ENCODE measurements around the gene ZFYVE26. TPM values are rescaled to one million over a fixed set of nuclear protein-coding genes. Genes with fewer than 3 reads are reported as not detected.
"Not testable (repeated sequence)": the region's sequence is repeated elsewhere in the genome, so short reads cannot be mapped to it uniquely, and the experiment has no call there.

The ZFYVE26 gene
- total and polyA plus RNA-seq, 4 donors, result 14.0 to 20.3 (median 15.5) TPM

- Histone ChIP-seq H3K4me3 (ENCODE audit: low read depth, low read length) (no peak overlapping the region), H3K27me3 (ENCODE audit: control insufficient read depth, insufficient read depth, low read length) (no peaks in the 10 kb centered on the region), H3K9me3 (ENCODE audit: control insufficient read depth, insufficient read depth, low read length) (no peaks in the 10 kb centered on the region), H3K36me3 (ENCODE audit: control insufficient read depth, insufficient read depth, low read length) (no peaks in the 10 kb centered on the region), H3K4me1 (ENCODE audit: control insufficient read depth, insufficient read depth, low read length) (peaks cover 6% of the 10 kb centered on the region), H3K27ac (ENCODE audit: low read depth, low read length) (no peak overlapping the region)
- no CpG with 5 or more reads among the region's 2 CpGs for WGBS (ENCODE audit: insufficient coverage)
- no peak for DNase-seq (ENCODE audit: low read depth in 4 of 6, low spot score in 6 of 6)
These were observed 96.5 kb downstream of the ZFYVE26 start for GRCh38 chr14:67719866-67720265.

- H3K4me3 ChIP-seq (ENCODE audit: low read depth, low read length); DNase-seq (ENCODE audit: low read depth in 4 of 6, low spot score in 6 of 6); H3K9me3 ChIP-seq (ENCODE audit: control insufficient read depth, insufficient read depth, low read length); H3K4me1 ChIP-seq (ENCODE audit: control insufficient read depth, insufficient read depth, low read length); H3K27ac ChIP-seq (ENCODE audit: low read depth, low read length); H3K27me3 ChIP-seq (ENCODE audit: control insufficient read depth, insufficient read depth, low read length); H3K36me3 ChIP-seq (ENCODE audit: control insufficient read depth, insufficient read depth, low read length): not testable (repeated sequence)
- WGBS (ENCODE audit: insufficient coverage), result no CpG with 5 or more reads among the region's 3 CpGs
These were observed 97.0 kb downstream of the ZFYVE26 start for GRCh38 chr14:67719385-67719784.

DNA sequence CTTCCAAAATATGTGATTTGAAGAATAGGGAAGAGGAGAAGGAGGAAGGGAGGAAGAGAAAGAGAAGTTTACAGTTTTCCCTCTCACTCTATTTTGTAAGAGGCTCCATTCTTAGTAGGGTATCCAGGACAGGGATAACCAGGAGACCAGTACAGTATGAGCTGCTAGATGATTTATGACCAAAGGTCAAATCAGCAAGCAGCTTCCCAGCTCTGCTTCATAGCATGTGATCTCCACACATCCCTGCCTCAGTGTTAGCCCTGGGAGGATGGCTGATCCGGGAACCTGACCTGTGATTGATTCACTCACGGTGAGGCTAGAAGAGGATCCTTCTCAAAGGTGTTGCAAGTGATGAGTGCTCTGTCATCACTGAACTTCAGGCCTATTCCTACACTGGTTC is 98.1 kb downstream of the ZFYVE26 start:
- 83% methylated on average over 1 of the region's 2 CpGs for WGBS (ENCODE audit: insufficient coverage)

GRCh38 chr14:67717048-67717447 is 99.3 kb downstream of the ZFYVE26 start:
- WGBS (ENCODE audit: insufficient coverage), result no CpG with 5 or more reads among the region's 1 CpG
- Histone ChIP-seq H3K4me1 (ENCODE audit: control insufficient read depth, insufficient read depth, low read length) (no peaks in the 10 kb centered on the region), H3K27me3 (ENCODE audit: control insufficient read depth, insufficient read depth, low read length) (no peaks in the 10 kb centered on the region), H3K36me3 (ENCODE audit: control insufficient read depth, insufficient read depth, low read length) (no peaks in the 10 kb centered on the region), H3K4me3 (ENCODE audit: low read depth, low read length) (no peak overlapping the region), H3K27ac (ENCODE audit: low read depth, low read length) (no peak overlapping the region), H3K9me3 (ENCODE audit: control insufficient read depth, insufficient read depth, low read length) (no peaks in the 10 kb centered on the region)
- no peak for DNase-seq (ENCODE audit: low read depth in 4 of 6, low spot score in 6 of 6)

More for the DNA sequence above, 98.1 kb downstream of the ZFYVE26 start:
- Histone ChIP-seq H3K4me1 (ENCODE audit: control insufficient read depth, insufficient read depth, low read length) (peaks cover 6% of the 10 kb centered on the region), H3K27me3 (ENCODE audit: control insufficient read depth, insufficient read depth, low read length) (no peaks in the 10 kb centered on the region), H3K9me3 (ENCODE audit: control insufficient read depth, insufficient read depth, low read length) (no peaks in the 10 kb centered on the region), H3K27ac (ENCODE audit: low read depth, low read length) (no peak overlapping the region), H3K4me3 (ENCODE audit: low read depth, low read length) (no peak overlapping the region), H3K36me3 (ENCODE audit: control insufficient read depth, insufficient read depth, low read length) (no peaks in the 10 kb centered on the region)
- DNase-seq (ENCODE audit: low read depth in 4 of 6, low spot score in 6 of 6), result no peak

DNA sequence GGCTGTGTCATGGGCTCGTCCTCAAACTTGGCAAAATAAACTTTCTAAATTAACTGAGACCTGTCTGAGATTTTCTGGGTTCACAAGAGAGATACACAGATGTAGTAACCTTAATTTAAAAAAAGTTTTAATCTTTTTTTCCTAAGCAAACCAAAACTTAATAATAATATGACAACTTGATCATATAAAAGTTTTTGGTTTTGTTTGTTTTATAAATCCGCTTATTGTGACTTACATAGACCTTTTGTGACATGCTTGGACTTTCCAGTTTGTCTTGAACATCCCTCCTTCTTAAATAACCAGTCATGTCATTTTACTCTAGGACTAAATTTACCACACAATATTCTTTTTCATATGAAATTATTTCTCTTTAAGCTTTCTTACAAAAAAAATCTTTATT is 106.2 kb downstream of the ZFYVE26 start:
- peaks cover 4% of the 10 kb centered on the region for H3K9me3 ChIP-seq (ENCODE audit: control insufficient read depth, insufficient read depth, low read length)
- no peak overlapping the region for H3K4me3 ChIP-seq (ENCODE audit: low read depth, low read length)
- no peak for DNase-seq (ENCODE audit: low read depth in 4 of 6, low spot score in 6 of 6)
- H3K4me1 ChIP-seq (ENCODE audit: control insufficient read depth, insufficient read depth, low read length), result no peaks in the 10 kb centered on the region
- H3K36me3 ChIP-seq (ENCODE audit: control insufficient read depth, insufficient read depth, low read length), result no peaks in the 10 kb centered on the region
- H3K27me3 ChIP-seq (ENCODE audit: control insufficient read depth, insufficient read depth, low read length), result no peaks in the 10 kb centered on the region
- no peak overlapping the region for H3K27ac ChIP-seq (ENCODE audit: low read depth, low read length)
- no CpG with 5 or more reads among the region's 2 CpGs for WGBS (ENCODE audit: insufficient coverage)

DNA sequence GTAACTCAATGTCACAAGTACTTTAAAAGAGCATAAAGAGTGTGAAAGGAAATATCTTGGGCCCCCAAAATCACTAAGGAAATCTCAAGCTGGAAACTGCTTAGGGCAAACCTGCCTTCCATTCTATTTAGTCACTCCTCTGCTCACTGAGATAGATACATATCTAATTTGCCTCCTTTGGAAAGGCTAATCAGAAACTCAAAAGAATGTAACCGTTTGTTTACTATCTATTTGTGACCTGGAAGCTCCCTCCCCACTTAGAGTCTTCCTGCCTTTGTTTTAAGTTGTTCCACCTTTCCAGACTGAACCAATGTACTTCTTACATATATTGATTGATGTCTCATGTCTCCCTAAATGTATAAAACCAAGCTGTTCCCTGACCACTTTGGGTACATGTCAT is 106.6 kb downstream of the ZFYVE26 start:
- not testable (repeated sequence) for H3K4me3 ChIP-seq (ENCODE audit: low read depth, low read length); H3K9me3 ChIP-seq (ENCODE audit: control insufficient read depth, insufficient read depth, low read length); H3K27ac ChIP-seq (ENCODE audit: low read depth, low read length); H3K4me1 ChIP-seq (ENCODE audit: control insufficient read depth, insufficient read depth, low read length); H3K36me3 ChIP-seq (ENCODE audit: control insufficient read depth, insufficient read depth, low read length); H3K27me3 ChIP-seq (ENCODE audit: control insufficient read depth, insufficient read depth, low read length); DNase-seq (ENCODE audit: low read depth in 4 of 6, low spot score in 6 of 6)
- WGBS (ENCODE audit: insufficient coverage), result no CpG with 5 or more reads among the region's 1 CpG

GRCh38 chr14:67709346-67709745 is 107.0 kb downstream of the ZFYVE26 start:
- not testable (repeated sequence) for H3K4me1 ChIP-seq (ENCODE audit: control insufficient read depth, insufficient read depth, low read length); H3K9me3 ChIP-seq (ENCODE audit: control insufficient read depth, insufficient read depth, low read length); DNase-seq (ENCODE audit: low read depth in 4 of 6, low spot score in 6 of 6); H3K27me3 ChIP-seq (ENCODE audit: control insufficient read depth, insufficient read depth, low read length); H3K4me3 ChIP-seq (ENCODE audit: low read depth, low read length); H3K27ac ChIP-seq (ENCODE audit: low read depth, low read length); H3K36me3 ChIP-seq (ENCODE audit: control insufficient read depth, insufficient read depth, low read length)

DNA sequence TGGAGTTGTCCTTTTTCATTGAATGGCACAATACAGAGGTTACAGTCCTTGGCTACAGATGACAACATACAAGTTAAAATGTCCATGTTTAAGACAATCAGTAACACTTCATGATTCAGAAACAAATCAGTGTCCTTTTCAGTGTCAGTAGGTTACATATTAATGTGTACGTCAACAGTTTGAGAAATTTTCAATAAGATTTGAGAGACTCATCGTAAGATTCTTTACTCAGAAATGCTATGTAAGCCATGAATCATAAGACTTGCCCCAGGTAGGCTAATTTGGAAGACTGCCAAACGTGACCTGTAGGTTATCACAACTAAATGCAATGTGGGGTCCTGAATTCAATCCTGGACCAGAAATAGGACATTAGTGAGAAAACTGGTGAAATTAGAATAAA is 111.2 kb downstream of the ZFYVE26 start:
- no peaks in the 10 kb centered on the region for H3K27me3 ChIP-seq (ENCODE audit: control insufficient read depth, insufficient read depth, low read length)
- no peak overlapping the region for H3K4me3 ChIP-seq (ENCODE audit: low read depth, low read length)
- peaks cover 4% of the 10 kb centered on the region for H3K9me3 ChIP-seq (ENCODE audit: control insufficient read depth, insufficient read depth, low read length)
- WGBS (ENCODE audit: insufficient coverage), result 92% methylated on average over 3 of the region's 3 CpGs
- no peak overlapping the region for H3K27ac ChIP-seq (ENCODE audit: low read depth, low read length)
- no peak for DNase-seq (ENCODE audit: low read depth in 4 of 6, low spot score in 6 of 6)
- H3K4me1 ChIP-seq (ENCODE audit: control insufficient read depth, insufficient read depth, low read length), result no peaks in the 10 kb centered on the region
- H3K36me3 ChIP-seq (ENCODE audit: control insufficient read depth, insufficient read depth, low read length), result no peaks in the 10 kb centered on the region

DNA sequence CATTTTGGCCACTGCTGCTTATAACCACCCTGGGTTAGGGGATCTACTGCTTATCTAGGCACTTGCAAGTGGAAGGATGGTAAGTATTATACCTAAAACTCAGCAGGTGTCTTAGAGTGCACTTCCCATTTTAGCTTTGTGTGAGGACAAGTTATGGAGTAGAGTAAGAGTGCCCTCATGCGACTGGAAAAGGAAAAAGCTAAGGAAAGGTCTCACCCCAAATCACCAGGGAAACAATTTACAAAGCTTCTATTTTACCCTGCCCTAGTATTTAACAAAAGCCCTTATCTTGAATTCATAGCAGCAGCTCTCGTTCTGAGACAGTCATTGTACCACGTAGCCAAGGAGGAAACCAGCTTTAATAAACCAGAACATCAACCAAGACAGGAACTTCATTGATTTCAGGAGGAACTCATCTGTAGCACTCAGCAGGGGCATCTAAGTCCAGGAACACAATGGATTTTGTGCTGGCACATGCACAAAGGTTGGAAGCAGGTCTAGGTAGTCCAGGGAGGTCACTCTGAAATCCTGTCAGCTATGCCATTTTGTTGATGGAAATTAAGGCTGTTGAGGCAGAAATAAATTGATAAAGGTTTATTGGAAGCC is 111.8 kb downstream of the ZFYVE26 start:
- Histone ChIP-seq H3K36me3 (ENCODE audit: control insufficient read depth, insufficient read depth, low read length) (no peaks in the 10 kb centered on the region), H3K4me3 (ENCODE audit: low read depth, low read length) (no peak overlapping the region), H3K27ac (ENCODE audit: low read depth, low read length) (no peak overlapping the region), H3K4me1 (ENCODE audit: control insufficient read depth, insufficient read depth, low read length) (no peaks in the 10 kb centered on the region), H3K9me3 (ENCODE audit: control insufficient read depth, insufficient read depth, low read length) (peaks cover 2% of the 10 kb centered on the region), H3K27me3 (ENCODE audit: control insufficient read depth, insufficient read depth, low read length) (no peaks in the 10 kb centered on the region)
- DNase-seq (ENCODE audit: low read depth in 4 of 6, low spot score in 6 of 6), result peak; percentile 33 to 89 (median 54)
- 0% methylated on average over 2 of the region's 3 CpGs for WGBS (ENCODE audit: insufficient coverage)

DNA sequence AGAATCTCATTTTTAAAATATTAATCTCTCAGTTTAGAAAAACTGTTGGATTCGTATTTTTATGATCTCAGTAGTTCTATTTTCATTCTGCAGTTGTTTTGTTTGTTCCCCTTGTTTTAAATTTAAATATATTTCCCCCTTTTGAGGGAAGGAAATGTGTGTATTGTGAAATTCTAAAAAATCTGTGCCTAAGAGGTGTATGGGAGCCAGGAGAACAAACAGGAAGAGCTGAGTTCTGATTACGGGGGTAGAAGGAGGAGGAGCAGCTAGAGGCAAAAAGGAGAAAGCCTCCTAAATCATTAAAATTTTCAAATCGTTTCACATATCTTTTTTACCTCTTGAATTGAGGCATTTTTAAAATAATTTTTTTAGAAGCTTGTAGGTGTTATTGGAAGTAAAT is 112.4 kb downstream of the ZFYVE26 start:
- Histone ChIP-seq H3K36me3 (ENCODE audit: control insufficient read depth, insufficient read depth, low read length) (no peaks in the 10 kb centered on the region), H3K4me3 (ENCODE audit: low read depth, low read length) (no peak overlapping the region), H3K27ac (ENCODE audit: low read depth, low read length) (no peak overlapping the region), H3K27me3 (ENCODE audit: control insufficient read depth, insufficient read depth, low read length) (no peaks in the 10 kb centered on the region), H3K4me1 (ENCODE audit: control insufficient read depth, insufficient read depth, low read length) (no peaks in the 10 kb centered on the region), H3K9me3 (ENCODE audit: control insufficient read depth, insufficient read depth, low read length) (peaks cover 2% of the 10 kb centered on the region)
- no CpG with 5 or more reads among the region's 3 CpGs for WGBS (ENCODE audit: insufficient coverage)
- no peak for DNase-seq (ENCODE audit: low read depth in 4 of 6, low spot score in 6 of 6)

All from spinal cord (tissue), 10 donors.